Activated CD4-positive, alpha-beta T cell treated with anti-CD3 and anti-CD28 coated beads, Interleukin-2, amount 10 ng/mL, durations not matched to agents 7 days and 5 days (primary cell): ENCODE measurements around the gene LTA. TPM values are rescaled to one million over a fixed set of nuclear protein-coding genes. Genes with fewer than 3 reads are reported as not detected.

Experiments used
- total RNA-seq, 2 experiments: library from RNA; stranded (reverse); gene quantifications; one replicate each; pipeline ENCODE4 v1.2.3, GENCODE V29; 2021

LTA gene
- total RNA-seq, 2 experiments from 2014 or later = 20.9 to 27.0 TPM

Other genes with a start within 250 kb of the LTA start
- gene HLA-B, start 215.1 kb upstream of the LTA start, total RNA-seq = 1,000 to 10,000 TPM; 4,654 to 4,702 TPM
- 10 to 100 TPM; 10.5 to 10.8 TPM for gene MICA, start 168.7 kb upstream of the LTA start, total RNA-seq
- 10 to 100 TPM; 54.2 to 55.7 TPM for gene MICB, start 74.1 kb upstream of the LTA start, total RNA-seq
- gene MCCD1, start 43.3 kb upstream of the LTA start, total RNA-seq = not detected
- 100 to 1,000 TPM; 420 to 442 TPM for gene DDX39B, start 30.3 kb upstream of the LTA start, total RNA-seq
- gene ATP6V1G2, start 25.7 kb upstream of the LTA start, total RNA-seq = 1 to 10 TPM; 3.6 to 3.7 TPM
- gene NFKBIL1, start 24.7 kb upstream of the LTA start, total RNA-seq = 10 to 100 TPM; 15.8 to 16.0 TPM
- gene TNF, start 3.3 kb downstream of the LTA start, total RNA-seq = 10 to 100 TPM; 46.5 to 47.1 TPM
- gene LTB, start 10.1 kb downstream of the LTA start, total RNA-seq = 100 to 1,000 TPM; 585 to 747 TPM
- gene LST1, start 14.0 kb downstream of the LTA start, total RNA-seq = 10 to 100 TPM; 33.3 to 36.8 TPM
- 10 to 100 TPM; 20.0 to 23.8 TPM for gene NCR3, start 20.7 kb downstream of the LTA start, total RNA-seq
- gene AIF1, start 42.9 kb downstream of the LTA start, total RNA-seq = 10 to 100 TPM; 48.0 to 54.2 TPM
- 100 to 1,000 TPM; 240 to 246 TPM for gene PRRC2A, start 48.4 kb downstream of the LTA start, total RNA-seq
- 100 to 1,000 TPM; 268 to 286 TPM for gene BAG6, start 80.4 kb downstream of the LTA start, total RNA-seq
- gene APOM, start 83.6 kb downstream of the LTA start, total RNA-seq = 1 to 10 TPM; 3.9 to 4.5 TPM
- 10 to 100 TPM; 20.2 to 20.9 TPM for gene C6orf47, start 88.5 kb downstream of the LTA start, total RNA-seq
- gene GPANK1, start 92.7 kb downstream of the LTA start, total RNA-seq = 10 to 100 TPM; 34.4 to 42.9 TPM
- 100 to 1,000 TPM; 218 to 273 TPM for gene CSNK2B, start 93.8 kb downstream of the LTA start, total RNA-seq
- 10 to 100 TPM; 26.0 to 27.4 TPM for gene LY6G5B, start 97.7 kb downstream of the LTA start, total RNA-seq
- 1 to 10 TPM; 1.7 to 2.1 TPM for gene LY6G5C, start 108.8 kb downstream of the LTA start, total RNA-seq
- gene ABHD16A, start 131.0 kb downstream of the LTA start, total RNA-seq = 10 to 100 TPM; 47.2 to 54.1 TPM
- gene LY6G6F, start 134.6 kb downstream of the LTA start, total RNA-seq = not detected
- not detected for gene LY6G6D, start 143.1 kb downstream of the LTA start, total RNA-seq
- gene LY6G6C, start 149.5 kb downstream of the LTA start, total RNA-seq = not detected
- gene MPIG6B, start 151.1 kb downstream of the LTA start, total RNA-seq = under 1 TPM; 0.15 to 0.19 TPM
- 10 to 100 TPM; 13.3 to 15.4 TPM for gene DDAH2, start 157.0 kb downstream of the LTA start, total RNA-seq
- gene CLIC1, start 164.2 kb downstream of the LTA start, total RNA-seq = 100 to 1,000 TPM; 525 to 561 TPM
- 10 to 100 TPM; 56.1 to 58.0 TPM for gene MSH5, start 167.7 kb downstream of the LTA start, total RNA-seq
- gene SAPCD1, start 190.4 kb downstream of the LTA start, total RNA-seq = 10 to 100 TPM in 1 of 2 experiments, 1 to 10 TPM in 1; 9.8 to 12.0 TPM
- 1 to 10 TPM; 5.2 to 5.4 TPM for gene VWA7, start 205.0 kb downstream of the LTA start, total RNA-seq
- gene VARS1, start 223.5 kb downstream of the LTA start, total RNA-seq = 100 to 1,000 TPM in 1 of 2 experiments, 10 to 100 TPM in 1; 85.0 to 100 TPM
- 100 to 1,000 TPM; 103 to 109 TPM for gene LSM2, start 234.7 kb downstream of the LTA start, total RNA-seq
- 1 to 10 TPM; 3.3 to 3.5 TPM for gene HSPA1L, start 243.0 kb downstream of the LTA start, total RNA-seq
- gene HSPA1A, start 243.3 kb downstream of the LTA start, total RNA-seq = 10 to 100 TPM; 89.8 to 92.7 TPM